ENCODE measurements around the gene FIGN. TPM values are rescaled to one million over a fixed set of nuclear protein-coding genes. Genes with fewer than 3 reads are reported as not detected.

Gene FIGN
- total and polyA plus RNA-seq, 2 of the 4 experiments (the other 2 are of a cell fraction) = 0.77 to 0.90 TPM

DNA sequence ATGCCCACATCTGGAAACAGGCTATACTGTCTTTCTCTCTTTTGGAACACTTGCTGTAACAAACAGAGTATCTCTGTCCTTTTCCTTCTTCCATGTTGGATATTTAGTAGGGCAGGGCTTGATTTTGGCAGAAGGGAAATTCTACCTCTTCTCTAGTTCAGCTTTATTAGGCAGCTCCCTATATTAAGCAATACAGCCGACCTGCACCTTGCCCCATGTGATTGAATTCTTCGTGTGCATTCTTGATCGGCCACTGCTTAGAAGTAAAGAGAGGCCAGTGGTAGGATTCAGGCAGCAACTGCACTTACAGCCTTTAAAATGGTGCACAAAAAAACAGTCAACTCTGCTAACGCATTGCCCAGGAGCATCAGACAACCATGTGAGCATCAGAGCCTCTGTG lies 31.3 kb upstream of the FIGN start:
- dilution Hi-C loops (cut with HindIII; ENCODE audit: low sequenced_read_pairs, unreplicated experiment) = no loop called here
- no TSS peak for BruUV-seq (replicated peaks)
- Histone ChIP-seq H2BK20ac (ENCODE audit: low read depth, low read length) (no peak overlapping the region), H3K23ac (ENCODE audit: low read depth, low read length) (no peak overlapping the region), H3K27me3 (ENCODE audit: control insufficient read depth, insufficient read depth, low read length) (no peaks in the 10 kb centered on the region; the same call in 1 of the 2 replicates), H2AFZ (replicated peaks; ENCODE audit: low read length, poor library complexity) (no peak overlapping the region), H3K56ac (ENCODE audit: extremely low read depth, insufficient read depth, low read length) (no peak overlapping the region), H4K20me1 (ENCODE audit: insufficient read depth, low read length) (no peaks in the 10 kb centered on the region), H3K79me1 (ENCODE audit: low read depth in 1 of 2, low read length in 2 of 2) (no peaks in the 10 kb centered on the region), H2BK5ac (ENCODE audit: low read depth, low read length, poor library complexity, severe bottlenecking) (no peak overlapping the region), H3K27ac (ENCODE audit: insufficient read depth, low read length) (no peak overlapping the region), H3K36me3 (ENCODE audit: control insufficient read depth, insufficient read depth, low read length) (no peaks in the 10 kb centered on the region), H3K9ac (ENCODE audit: low read depth, low read length) (no peak overlapping the region), H3K14ac (replicated peaks; ENCODE audit: low read depth, low read length) (no peak overlapping the region), H3K9me1 (ENCODE audit: insufficient read depth, low read length) (no peaks in the 10 kb centered on the region), H4K8ac (ENCODE audit: low read depth in 2 of 2, low read length in 2 of 2) (no peak overlapping the region), H3K18ac (ENCODE audit: low read depth, low read length) (no peak overlapping the region), H2AK9ac (replicated peaks; ENCODE audit: low read depth, low read length, poor library complexity) (no peak overlapping the region), H2BK120ac (ENCODE audit: low read depth, low read length) (no peak overlapping the region), H3K4me2 (ENCODE audit: low read depth, low read length) (no peak overlapping the region), H3K4me1 (ENCODE audit: control insufficient read depth, insufficient read depth, low read length) (no peaks in the 10 kb centered on the region), H2BK15ac (ENCODE audit: low read depth, low read length) (no peak overlapping the region), H3K4ac (ENCODE audit: low read depth, low read length) (no peak overlapping the region), H3K9me3 (ENCODE audit: control insufficient read depth, insufficient read depth, low read length) (no peaks in the 10 kb centered on the region), H4K91ac (ENCODE audit: insufficient read depth, low read depth, low read length) (no peak overlapping the region), H4K5ac (ENCODE audit: low read depth, low read length) (no peak overlapping the region), H2AK5ac (ENCODE audit: low read depth, low read length) (no peak overlapping the region), H3K4me3 (ENCODE audit: insufficient read depth, low read depth, low read length) (no peak overlapping the region)
- WGBS, 2 experiments (ENCODE audit: extremely low coverage in 2 of 2, insufficient read length in 1 of 2) = 100% methylated on average over 1 of the region's 4 CpGs; no CpG with 5 or more reads in 1 of the 2 experiments
- ChIA-PET POLR2A (ENCODE audit: unreplicated experiment) (no interaction called here), CTCF (no interaction called here)
- intact Hi-C loops (cut with micrococcal nuclease) = no loop called here
- no peak for ATAC-seq (ENCODE audit: low read depth)
- DNase-seq = no peak
- TF ChIP-seq MAFK (IDR thresholded peaks at IDR 0.05; ENCODE audit: low read depth, low read length) (no peak), MXI1 (IDR thresholded peaks at IDR 0.05; ENCODE audit: borderline replicate concordance, low read depth, low read length) (no peak)
- TF ChIP-seq, protein P1, sequence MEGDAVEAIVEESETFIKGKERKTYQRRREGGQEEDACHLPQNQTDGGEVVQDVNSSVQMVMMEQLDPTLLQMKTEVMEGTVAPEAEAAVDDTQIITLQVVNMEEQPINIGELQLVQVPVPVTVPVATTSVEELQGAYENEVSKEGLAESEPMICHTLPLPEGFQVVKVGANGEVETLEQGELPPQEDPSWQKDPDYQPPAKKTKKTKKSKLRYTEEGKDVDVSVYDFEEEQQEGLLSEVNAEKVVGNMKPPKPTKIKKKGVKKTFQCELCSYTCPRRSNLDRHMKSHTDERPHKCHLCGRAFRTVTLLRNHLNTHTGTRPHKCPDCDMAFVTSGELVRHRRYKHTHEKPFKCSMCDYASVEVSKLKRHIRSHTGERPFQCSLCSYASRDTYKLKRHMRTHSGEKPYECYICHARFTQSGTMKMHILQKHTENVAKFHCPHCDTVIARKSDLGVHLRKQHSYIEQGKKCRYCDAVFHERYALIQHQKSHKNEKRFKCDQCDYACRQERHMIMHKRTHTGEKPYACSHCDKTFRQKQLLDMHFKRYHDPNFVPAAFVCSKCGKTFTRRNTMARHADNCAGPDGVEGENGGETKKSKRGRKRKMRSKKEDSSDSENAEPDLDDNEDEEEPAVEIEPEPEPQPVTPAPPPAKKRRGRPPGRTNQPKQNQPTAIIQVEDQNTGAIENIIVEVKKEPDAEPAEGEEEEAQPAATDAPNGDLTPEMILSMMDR (conservative IDR thresholded peaks at IDR 0.05; ENCODE audit: low read depth, low read length) = no peak
- in situ Hi-C loops (cut with MboI; ENCODE audit: low sequenced_read_pairs) = no loop called here

All from IMR-90 (cell line).